ENCODE data around the gene SUCLG1.

SUCLG1 gene

DNA sequence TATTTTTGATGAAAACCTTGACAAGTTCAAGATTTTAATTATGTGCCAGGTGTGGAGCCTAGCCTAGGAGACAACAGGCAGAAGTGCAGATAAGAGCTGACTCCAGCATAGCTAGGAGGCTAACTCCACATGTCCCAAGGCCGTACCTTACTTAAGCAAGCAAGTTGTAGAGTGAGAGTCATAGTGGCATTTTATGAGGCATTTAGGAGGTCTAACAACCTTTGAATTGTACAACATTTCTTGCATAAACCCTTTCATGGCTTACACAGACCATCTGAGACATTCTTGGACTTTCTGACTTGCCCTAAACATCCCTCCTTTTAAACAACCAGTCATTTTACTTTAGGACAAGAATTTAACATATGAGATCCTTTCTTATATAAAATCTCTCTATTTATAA lies 8.3 kb upstream of the SUCLG1 start:
- H3K4me3 ChIP-seq = no peak overlapping the region
- TF ChIP-seq, protein P1, sequence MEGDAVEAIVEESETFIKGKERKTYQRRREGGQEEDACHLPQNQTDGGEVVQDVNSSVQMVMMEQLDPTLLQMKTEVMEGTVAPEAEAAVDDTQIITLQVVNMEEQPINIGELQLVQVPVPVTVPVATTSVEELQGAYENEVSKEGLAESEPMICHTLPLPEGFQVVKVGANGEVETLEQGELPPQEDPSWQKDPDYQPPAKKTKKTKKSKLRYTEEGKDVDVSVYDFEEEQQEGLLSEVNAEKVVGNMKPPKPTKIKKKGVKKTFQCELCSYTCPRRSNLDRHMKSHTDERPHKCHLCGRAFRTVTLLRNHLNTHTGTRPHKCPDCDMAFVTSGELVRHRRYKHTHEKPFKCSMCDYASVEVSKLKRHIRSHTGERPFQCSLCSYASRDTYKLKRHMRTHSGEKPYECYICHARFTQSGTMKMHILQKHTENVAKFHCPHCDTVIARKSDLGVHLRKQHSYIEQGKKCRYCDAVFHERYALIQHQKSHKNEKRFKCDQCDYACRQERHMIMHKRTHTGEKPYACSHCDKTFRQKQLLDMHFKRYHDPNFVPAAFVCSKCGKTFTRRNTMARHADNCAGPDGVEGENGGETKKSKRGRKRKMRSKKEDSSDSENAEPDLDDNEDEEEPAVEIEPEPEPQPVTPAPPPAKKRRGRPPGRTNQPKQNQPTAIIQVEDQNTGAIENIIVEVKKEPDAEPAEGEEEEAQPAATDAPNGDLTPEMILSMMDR (IDR thresholded peaks at IDR 0.05) = no peak
- H3K27ac ChIP-seq = no peak overlapping the region
- DNase-seq (ENCODE audit: low spot score) = no peak

DNA sequence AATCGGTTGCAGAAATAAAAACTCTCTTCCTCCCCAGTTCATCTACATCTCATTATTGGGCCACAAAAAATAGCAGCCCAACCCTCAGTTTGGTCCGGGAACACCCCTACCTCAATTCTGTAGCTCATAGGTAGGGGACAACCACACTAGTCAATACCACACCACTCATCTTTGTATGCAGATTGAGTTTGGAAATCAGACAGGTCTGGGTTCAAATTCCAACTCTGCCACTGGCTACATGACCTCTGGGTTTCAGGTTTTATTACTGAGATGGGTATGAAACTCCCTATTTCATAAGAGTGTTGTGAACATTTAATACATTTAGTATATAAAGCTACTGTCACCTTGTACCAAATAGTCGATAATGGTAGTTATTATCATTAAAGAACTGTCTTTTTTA lies 2.2 kb upstream of the SUCLG1 start:
- H3K27ac ChIP-seq = no peak overlapping the region
- no peak overlapping the region for H3K4me3 ChIP-seq
- no peak for DNase-seq (ENCODE audit: low spot score)
- TF ChIP-seq, protein P1 (IDR thresholded peaks at IDR 0.05) = no peak

DNA sequence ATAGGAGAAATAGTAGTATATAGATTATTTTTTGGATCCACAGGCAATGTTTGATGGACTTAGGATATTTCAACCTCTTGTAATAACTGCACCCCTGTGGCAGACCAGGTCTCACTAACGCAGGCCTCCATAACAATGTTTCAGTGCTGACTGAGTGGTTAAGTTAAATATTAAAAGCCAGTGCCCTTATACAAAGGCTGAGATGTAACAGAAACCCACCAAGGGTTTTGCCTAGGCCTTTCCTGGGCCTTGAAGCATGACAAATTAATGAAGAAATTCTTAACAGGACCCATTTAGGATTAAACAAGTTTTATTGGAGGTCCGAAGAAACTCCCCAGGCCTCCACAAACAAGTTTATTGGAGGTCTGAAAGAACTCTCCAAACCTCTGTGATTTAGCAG lies 1.6 kb upstream of the SUCLG1 start:
- no peak for DNase-seq (ENCODE audit: low spot score)
- TF ChIP-seq, protein P1 (IDR thresholded peaks at IDR 0.05) = no peak
- H3K27ac ChIP-seq = no peak overlapping the region
- no peak overlapping the region for H3K4me3 ChIP-seq

DNA sequence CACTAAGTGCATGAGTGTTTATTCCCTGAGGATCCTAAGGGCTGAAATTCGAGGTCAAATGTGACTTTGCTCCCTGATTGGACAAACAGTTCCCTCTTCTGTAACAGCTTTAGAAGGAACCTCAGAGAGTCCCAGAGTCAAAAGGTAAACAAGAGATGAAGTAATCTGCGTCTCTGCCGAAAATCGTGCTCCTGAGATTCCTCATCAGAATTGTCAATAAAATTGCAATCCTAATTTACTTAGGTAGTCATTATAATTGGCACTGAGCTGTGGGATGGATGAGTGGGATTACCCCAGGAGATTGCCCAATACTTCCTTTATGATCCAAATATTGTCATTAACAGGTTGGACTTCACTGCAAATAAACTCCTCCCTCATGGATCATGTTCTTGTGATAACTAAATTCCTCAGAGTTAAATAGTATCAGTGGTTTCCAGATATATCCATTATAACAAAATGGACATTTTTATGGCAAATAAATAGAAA lies 907 bp upstream of the SUCLG1 start:
- no peak for DNase-seq (ENCODE audit: low spot score)
- TF ChIP-seq, protein P1 (IDR thresholded peaks at IDR 0.05) = no peak
- Histone ChIP-seq H3K4me3 (peak overlapping the region; percentile 94), H3K27ac (peak overlapping the region in 1 of 2 donors; percentile 91)

DNA sequence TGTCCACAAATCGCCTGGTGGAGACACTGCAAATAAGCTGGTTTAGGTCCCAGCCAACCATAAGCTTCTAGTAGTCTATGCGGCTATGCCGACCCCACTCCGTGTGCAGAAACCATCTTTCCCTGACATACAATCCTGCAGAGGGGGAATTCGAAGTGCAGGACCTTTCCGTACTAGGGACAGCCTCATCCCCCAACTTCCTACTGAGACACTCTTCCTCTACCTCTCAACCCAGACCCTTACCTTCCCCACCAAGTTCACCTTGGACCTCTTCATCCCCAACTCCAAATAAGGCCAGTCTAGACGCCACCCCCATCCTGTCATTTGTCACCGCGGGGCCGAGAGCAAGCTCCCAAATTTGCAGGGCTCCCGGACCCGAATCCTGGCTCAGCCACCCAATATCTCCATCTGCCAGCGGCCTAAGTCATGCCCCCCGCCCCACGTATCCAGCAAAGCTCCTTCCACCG lies 496 bp downstream of the SUCLG1 start:
- H3K27ac ChIP-seq = peak overlapping the region; percentile 89 to 91
- TF ChIP-seq, protein P1 (IDR thresholded peaks at IDR 0.05) = no peak
- no peak for DNase-seq (ENCODE audit: low spot score)
- H3K4me3 ChIP-seq = peak overlapping the region; percentile 94

DNA sequence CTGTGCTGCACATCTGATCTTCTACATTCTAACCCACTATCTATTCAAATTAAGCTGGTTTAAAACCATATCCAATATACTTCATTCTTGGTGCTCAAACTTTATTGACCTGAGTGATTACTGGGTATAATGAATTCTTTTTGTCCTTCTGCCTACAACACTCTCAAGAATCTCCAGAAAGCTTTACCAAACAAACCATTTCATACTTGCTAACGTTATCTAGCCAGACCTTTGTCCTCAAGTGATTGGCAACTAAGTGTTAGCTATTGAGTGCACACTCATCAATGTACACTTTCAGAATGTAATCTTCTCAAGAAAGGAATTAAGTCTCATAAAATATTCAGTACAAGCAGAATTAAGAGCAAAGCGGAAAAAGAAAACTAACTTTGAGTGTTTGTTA lies 1.4 kb downstream of the SUCLG1 start:
- TF ChIP-seq, protein P1 (IDR thresholded peaks at IDR 0.05) = no peak
- no peak for DNase-seq (ENCODE audit: low spot score)
- no peak overlapping the region for H3K27ac ChIP-seq
- peak overlapping the region; percentile 94 for H3K4me3 ChIP-seq

DNA sequence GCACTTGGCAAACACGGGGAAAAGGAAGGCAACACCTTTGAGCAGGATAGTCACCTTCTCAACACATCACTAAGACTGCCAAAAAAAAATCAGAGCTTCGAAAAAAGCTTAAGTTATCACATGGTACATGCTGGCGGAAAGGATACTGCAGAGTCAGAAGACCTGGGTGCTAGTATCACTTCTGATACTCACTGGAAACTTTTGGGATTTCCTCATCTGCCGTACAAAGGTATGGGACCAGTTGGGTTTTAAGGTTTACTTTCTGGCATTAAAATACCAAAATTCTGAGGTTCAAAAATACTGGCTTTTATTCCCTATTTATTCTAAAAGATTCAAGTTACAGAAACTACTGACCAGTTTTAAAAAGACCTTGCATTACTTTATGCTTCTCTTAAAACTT lies 2.9 kb downstream of the SUCLG1 start:
- TF ChIP-seq, protein P1 (IDR thresholded peaks at IDR 0.05) = no peak
- H3K27ac ChIP-seq = no peak overlapping the region
- no peak for DNase-seq (ENCODE audit: low spot score)
- H3K4me3 ChIP-seq = no peak overlapping the region
